ENCODE results near the gene TM4SF1.

Gene TM4SF1, protein sequence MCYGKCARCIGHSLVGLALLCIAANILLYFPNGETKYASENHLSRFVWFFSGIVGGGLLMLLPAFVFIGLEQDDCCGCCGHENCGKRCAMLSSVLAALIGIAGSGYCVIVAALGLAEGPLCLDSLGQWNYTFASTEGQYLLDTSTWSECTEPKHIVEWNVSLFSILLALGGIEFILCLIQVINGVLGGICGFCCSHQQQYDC

DNA sequence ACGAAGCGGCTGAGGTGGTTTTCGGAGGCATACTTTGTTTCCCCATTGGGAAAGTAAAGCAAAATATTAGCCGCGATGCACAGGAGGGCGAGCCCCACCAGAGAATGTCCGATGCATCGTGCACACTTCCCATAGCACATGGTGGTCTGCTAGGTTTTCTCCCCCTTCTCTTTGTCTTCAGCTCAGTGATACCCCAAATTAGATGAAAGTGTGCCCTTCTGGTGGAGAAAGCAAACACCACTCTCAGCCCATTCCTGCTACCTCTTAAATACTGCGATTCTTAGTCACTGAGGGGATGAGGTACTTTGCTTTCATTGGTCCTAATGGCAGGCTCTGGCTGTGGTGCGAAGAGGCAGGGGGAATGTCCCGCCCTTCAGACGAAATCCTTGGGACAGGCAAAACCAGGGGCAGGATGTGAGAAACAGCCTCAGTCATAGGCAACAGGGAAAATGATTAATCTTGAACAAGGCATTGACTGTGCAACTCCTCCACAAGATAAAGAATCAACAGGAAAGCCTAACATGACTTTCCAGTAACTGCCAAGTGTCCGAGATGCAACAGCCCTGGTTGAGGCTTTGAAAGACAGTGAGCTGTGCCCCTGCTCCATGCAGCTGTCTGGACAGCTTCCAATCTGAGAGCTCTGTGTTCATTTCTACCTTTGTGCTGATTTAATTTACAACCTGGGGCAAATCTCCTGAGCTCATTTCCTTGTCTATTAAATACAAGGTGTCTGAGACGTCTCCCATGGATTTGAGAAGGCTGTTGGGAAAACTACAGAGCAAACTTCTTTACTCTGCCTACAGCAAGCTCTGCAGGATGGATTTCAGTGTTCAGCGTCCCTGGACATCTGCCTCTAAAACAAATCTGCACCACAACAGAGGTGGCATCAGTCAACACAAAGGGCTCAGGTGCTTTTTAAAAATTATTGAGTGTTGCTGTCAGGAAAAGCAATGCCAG lies at the start of gene TM4SF1:
TSS of gene TM4SF1 (minus strand) at position 242 of the 957 bp plus-strand sequence. CDS start at position 140, 102 bp downstream.
- DNase-seq: no peak

DNA sequence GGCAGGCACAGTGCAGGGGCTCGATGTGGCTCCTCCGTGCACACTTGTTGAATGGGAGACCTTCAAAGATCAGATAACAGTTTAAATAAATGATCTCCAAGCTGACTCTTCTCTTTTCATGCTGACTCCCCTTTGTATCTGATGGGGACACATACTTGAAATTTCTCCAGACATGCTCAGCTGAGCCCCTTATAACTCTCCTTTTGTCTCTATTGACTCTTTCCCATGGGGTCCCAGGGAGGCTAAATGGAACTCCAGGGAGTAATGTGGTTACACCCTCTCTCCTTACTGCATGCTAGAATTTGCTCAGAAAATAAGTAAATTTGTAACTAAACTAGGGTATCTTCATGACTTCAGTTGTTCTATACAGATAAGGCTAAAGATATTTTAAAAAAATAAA lies 48.9 kb upstream of the TM4SF1 start:
- DNase-seq: no peak

DNA sequence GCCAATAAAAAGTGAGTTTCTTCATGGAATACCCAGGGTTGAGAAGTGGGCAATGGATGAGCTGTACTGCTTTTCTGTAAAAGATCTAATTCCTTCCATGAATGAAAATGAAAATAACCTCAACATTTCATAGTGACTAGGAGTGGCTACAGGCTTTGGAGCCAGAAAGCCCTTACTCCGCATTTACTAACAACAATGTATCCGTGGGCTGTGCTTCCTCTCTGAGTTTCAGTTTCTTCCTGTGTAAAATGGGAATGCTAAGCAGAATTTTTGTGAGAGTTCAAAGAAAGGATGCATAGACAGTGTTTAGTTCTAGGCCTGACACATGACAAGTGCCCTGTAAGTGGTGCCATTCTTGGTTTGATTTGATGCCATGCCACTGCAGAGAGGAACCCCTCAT lies 47.5 kb upstream of the TM4SF1 start:
- DNase-seq: no peak

DNA sequence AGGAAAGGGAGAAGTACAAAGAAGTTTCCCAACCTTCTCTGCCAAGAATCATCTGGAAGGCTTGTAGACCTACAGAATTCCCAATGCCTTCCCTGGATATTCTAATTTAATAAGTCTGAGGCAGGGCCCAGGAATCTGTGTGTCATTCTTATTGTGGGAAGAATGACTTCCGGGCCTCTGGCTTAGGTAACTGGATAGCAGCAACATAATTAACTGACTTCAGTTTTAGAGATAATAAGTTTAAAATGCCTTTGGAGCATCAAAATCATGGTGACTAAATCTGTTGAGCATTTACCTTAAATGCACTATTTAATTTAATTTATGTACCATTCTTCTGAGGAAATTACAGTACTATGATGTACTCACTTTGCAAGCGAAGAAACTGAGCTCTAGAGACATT lies 44.3 kb upstream of the TM4SF1 start:
- no peak for DNase-seq

DNA sequence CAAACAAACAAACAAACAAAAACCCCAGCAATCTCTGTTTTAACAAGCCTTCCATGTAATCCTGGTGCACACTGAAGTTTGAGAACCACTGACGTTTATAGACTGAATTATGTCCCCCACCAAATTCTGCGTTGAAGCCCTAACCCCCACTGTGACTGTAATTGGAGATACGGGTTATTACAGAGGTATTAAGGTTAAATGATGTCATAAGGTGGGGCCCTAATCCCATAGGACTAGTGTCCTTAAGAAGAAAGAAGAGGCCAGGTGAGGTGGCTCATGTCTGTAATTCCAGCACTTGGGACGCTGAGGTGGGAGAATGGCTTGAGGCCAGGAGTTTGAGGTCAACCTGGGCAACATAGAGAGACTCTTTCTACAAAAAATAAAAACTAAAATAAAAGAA lies 42.4 kb upstream of the TM4SF1 start:
- DNase-seq: no peak

DNA sequence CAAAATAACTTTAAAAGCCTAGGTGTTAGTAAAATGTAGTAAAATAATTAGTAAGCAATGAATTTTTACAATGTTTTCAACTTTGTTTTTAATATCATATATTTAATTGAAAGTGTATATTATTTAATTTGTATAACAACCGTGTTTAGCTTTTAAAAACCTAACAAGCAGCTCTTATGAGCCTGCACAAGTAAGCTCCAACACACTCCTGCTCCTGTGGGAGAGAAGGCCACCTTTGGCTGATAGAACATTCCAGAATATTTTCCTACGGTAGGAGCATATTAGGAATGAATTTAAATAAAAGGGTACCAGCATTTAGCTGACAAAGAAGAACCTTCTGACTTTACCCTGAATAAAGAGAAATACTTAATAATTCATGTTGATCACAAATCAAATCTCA lies 40.3 kb upstream of the TM4SF1 start:
- no peak for DNase-seq

DNA sequence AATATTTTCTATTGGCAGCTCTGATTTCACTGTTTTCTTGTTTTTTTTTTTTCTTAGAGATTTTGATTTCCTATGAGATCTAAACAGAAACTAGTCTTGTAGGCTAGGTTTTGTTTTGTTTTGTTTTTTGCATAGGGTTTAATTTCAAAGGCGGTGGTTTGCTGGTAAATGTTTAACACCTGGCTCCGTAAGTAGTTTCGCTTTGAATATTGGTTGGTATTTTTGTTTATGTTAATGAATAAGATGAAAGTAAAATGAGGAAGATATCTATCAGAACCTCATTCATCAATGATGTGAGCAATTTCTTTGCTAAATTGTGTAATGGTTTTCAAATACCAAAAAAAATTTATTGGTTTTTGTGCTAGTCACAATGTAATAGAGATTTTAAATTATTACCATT lies 39.7 kb upstream of the TM4SF1 start:
- DNase-seq: no peak

DNA sequence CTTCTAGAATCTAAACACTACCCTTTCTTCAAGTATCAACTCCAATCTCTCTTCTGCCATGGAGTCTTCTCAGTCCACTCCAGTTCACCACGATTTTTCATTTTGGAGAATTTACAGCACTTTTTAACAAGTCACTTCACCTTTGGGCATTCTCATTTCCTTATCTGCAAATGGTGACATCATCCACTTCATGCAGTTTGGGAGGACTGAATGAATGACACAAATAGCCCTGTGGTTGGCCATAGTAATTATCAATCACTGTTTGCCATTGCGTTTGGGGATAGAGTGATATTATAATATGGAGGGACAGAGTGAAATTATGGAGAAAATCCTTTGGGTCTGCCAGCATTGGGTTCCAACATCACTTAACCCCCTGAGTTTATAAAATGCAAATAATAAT lies 38.0 kb upstream of the TM4SF1 start:
- DNase-seq: no peak

DNA sequence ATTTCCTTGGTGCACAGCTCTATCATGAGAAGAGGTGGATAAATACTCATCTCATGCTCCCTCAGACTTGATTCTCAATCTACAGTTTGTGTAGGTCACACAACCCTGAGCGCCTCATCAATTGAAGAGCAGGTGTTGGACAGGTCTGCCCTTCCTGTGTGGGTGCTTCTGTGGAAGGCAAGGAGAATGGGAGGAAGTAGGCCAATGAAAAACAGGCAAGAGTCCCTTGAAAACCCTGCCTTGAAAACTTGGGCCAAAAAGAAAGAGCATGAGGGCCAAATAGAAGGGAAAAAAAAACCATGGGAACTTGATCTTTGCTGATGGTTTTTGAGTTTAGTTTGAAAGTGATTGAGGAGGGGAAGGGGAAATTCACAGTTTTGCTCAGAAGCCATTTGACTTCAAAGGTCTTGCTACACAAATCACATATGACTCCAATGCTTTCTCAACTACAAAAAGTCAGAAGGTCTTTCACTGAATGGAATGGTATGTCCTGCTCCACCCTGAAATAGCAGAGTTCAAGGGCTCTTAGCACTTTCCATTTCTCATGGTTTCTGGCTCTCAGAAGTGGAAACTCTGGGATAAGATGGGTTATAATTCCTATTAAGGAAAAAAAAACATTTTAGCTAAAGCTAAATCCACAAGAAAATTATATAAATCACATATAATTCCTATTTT lies 37.2 kb upstream of the TM4SF1 start:
- DNase-seq: no peak

DNA sequence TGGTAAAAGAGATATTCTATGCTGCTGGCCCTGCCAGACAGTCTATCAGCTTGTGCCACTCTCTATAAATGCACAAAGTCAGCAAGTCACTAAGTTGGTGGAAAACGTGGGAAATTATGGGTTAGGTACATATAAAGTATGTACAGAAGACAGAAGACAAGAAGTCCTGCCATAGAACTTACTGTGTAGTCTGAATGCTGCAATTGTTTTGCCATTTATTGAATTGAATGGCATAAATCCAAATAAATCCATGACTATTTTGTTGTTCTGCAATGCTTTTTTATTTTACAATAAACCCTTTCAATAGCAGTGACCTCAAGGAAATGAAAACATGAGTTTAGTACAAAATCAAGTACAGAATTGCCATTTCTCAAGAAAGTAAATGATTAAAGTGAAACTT lies 34.1 kb upstream of the TM4SF1 start:
- DNase-seq: no peak

DNA sequence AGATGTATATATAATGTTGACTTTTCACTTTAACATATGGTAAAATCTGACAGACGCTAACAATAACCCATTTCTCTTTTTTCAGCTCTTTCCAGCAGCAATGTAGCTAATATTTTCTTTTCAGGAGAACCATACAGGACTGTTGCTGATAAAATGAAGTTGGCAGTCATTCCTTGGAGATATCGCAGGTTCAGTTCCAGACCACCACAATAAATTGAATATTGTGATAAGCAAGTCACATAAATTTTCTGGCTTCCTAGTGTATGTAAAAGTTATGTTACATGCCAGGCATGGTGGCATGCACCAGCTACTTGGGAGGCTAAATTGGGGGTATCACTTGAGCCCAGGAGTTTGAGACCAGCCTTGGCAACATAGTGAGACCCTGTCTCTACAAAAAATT lies 31.9 kb upstream of the TM4SF1 start:
- DNase-seq: no peak

DNA sequence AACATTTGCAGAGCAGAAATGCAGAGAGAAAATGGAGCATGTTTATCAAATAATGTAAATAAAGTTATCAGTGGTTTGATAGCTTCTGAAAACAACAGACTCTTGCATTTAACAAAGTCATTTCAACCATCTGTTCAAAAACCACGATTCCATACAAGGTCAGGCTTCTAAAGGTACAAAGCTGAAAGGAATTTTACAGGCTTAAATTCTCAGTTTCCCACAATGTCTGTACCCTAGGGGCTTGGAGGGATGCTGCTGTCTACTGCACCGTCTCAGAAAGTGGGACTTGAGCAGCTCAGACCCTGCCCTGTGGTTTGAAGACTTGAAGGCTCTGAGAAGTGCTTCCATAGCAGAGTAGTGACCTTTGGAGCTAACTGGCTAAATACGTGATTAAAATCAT lies 30.4 kb upstream of the TM4SF1 start:
- DNase-seq: no peak

DNA sequence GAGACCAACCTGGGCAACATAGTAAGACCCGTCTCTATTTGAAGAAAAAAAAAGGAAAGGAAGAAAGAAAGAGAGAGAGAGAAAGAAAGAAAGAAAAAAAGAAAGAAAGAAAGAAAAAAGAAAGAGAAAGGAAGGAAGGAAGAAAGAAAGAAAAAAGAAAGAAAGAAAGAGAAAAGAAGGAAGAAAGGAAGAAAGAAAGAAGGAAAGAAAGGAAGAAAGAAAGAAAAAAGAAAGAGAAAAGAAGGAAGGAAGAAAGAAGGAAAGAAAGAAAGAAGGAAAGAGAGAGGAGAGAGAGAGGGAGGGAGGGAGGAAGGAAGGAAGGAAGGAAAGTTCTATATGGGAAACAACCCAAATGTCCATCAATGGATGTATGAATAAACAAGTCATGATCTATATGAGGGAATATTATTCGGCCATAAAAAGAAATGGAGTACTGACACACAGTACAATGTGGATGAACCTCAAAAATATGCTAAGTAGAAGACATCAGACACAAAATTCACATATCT lies 28.8 kb upstream of the TM4SF1 start:
- no peak for DNase-seq

DNA sequence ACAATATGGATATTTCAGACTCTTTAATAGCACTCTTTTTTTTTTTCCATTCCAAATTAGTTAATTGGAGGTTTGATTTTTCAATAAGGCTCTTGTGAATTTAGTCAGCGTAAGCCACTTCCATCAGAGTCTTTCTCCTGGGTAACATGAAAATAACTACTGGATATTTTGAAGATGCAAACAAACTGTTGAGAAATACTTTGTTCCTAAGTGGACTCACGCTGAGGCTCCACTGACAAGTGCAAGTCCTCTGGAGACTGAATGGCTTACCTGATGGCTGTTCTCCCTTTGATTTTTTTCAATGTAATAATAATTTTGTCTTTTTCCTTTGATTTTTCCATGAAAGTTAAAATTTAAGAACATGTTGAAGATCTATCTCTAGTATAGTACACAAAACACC lies 26.0 kb upstream of the TM4SF1 start:
- no peak for DNase-seq

DNA sequence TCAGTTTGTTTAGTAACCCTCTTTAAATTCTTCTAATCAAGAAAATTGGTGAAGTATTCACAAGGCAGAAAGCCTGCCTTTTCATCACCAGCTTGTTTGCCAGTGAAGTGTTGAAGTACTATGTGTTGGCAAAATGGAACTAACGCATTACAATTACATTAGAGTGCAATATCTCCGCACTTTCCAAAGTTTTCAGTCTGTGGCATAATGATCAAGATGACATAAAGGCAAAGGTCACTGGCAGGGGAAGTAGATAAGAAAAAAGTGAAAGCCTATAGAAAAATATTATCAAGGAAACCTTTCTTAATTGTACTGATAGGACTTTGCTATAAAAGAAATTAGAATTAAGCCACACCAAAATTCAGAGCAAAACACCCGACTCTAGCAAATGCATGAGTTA lies 25.0 kb upstream of the TM4SF1 start:
- no peak for DNase-seq

DNA sequence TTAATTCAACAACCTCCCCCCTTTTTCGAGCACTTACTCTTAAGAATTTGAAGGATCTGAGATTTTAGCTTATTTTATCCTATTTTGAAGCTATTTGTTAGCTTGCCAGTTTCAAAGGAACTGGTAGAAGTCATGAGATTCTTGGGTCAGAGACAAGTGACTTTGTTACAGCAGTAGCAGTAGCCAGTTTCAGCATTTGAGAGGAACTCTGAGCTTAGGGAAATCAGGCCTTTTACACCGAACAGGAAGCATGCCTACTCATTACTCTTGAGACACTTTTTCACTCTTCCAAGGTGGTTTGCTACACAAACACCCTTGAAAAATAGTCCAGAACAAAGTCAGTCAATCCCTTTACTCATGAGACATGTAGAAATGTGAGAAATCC lies 24.5 kb upstream of the TM4SF1 start:
- no peak for DNase-seq

DNA sequence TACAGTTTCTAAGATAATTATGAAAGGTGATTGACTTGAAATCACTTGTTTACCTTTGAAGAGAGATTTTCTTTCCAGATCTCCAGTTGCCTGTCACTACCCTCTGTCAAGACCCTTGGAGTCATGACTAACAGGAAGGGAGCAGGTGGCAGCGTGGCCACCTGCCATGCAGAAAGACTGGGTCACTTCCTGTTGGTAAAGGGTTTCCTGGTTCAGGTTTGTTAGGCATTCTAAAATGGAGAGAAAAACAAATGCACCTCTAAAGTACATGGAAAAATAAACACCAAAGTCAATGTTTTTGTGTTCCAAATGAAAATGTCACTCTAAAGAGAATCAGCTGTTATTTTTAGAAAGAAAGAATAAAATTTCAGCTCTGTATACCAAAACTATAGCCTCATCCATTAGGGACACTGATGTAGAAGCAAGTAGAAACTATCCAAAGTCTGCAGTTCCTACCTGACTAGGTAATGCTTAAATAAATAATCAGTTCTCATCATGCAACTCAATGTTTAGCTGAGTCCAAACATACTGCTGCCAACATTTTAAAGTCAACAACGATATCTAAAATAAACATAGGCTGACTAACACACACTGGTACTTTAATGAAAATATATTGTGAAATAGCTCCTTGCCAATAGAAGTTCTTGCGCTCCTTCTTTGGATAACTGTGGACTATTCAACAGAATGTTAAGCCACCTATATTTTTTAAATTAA lies 23.9 kb upstream of the TM4SF1 start:
- DNase-seq: no peak

DNA sequence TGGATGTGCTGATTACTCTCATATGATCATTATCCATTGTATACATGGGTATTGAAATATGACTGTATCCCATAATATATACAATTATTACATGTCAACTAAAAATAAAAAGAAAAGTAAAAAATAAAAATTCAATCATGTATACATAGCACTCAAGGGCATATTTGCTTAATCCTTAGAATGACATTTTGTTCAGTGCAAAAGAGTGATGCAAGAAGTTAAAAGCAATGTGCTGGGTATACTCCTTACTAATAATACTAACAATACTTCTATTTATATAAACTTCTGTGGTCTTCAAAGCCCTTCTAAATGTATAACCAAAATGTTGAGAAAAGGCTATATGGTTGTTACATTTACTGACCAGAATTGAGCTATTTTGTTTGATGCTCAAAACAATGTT lies 23.2 kb upstream of the TM4SF1 start:
- DNase-seq: no peak

DNA sequence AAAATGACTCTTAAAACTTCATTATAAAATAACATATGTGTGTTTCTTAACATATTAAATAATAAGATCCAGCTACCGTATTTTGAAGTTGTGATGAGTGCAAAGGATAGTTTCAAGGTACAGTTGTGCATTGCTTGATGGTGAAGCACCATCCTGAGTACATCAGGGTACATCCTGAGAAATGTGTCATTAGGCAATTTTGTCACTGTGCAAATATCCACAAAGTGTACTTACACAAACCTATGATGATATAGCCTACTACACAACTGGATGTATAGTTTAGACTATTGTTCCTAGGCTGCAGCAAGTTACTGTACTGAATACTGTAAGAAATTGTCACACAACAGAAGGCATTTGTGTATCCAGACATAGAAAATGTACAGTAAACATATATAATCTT lies 20.8 kb upstream of the TM4SF1 start:
- no peak for DNase-seq

DNA sequence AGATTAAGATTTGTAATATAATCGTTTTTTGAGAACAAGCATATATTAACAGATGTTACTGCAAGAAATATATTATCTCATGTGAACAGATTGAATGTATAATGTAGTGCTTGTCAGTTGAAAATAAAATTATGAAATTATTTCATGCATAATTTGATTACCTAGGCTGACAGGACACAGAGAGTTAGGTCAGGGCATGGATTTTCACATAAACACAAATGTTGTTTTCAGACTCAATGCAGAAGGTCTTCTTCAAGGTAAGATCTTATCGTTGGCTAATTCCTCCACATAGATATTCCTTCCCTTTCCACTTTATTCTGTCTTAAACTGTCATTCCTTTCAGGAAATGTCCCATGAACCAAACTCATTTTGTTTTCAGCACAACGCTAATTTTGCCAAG lies 20.1 kb upstream of the TM4SF1 start:
- DNase-seq: no peak

DNA sequence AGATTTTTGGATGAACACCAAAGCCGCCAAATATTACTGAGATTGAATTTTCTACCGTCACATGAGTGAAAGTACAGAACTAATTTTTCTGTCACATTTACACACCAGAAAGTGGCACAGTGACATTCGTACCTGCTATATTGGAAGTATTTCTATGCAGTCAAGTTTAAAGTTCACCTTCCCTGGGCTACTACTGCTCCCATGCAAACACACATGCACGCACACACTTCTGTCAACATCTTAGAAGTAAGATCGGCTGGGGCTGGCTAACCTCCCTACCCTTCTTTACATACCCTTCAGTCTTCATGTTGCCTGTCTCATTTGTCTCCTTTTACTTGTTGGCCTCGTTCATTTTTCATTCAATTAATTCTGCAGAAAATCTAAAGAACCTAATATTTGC lies 19.0 kb upstream of the TM4SF1 start:
- no peak for DNase-seq

DNA sequence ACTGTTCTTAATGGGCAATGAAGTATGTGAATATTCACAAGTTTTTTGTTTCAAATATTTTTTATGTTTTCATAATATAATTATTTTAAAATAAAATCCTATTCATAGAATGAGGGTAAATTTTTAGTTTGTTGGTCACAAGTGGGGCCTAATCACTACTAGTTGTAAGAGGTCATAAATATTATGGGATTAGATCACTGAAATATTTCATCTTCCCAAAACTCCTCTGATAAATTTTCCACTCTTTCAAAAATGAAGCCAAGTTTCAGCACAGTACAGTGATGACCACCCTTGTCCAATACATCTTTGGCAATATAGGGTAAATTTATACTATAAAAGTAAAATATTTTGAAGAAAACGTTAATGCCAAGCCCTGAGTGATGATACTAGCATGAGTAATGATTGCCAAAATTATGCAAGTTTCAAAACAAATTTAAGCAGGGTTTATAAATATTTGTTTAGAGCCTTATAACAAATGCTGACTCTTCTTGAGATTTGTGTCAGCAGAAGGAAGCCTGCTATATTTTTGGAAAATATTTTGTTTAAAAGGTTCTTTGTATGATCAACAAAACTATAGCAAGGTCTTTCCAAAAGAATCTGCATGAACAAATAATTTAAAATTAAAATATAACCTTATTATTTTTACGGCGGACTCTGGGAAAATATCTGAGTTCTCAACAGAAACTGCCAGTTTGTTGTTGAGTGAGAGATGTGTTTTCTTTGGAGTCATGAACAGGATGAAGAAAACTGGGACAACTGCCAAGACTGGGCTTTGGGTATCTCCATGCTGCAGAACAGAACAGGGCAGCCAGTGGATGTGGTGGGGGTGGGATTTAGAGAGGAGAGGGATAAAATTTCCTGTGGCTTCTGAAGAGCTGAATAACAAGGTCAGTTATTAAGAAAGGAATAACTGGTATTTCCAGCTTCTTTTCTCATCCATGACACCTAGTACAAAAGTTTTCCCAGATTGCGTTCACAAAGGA lies 17.9 kb upstream of the TM4SF1 start:
- no peak for DNase-seq

Measured in CD4-positive, alpha-beta T cell treated with Interleukin-17A for 4 hours (primary cell).